SK-N-SH treated with all-trans-retinoic acid at 6 μM for 48 hours (cell line): Measurements from ENCODE around the gene WDR20.

ENCODE experiments used
- ARNTL ChIP-seq: fragments of 450-650 bp; formaldehyde crosslinking; IDR thresholded peaks from 2 replicates; pipeline ENCODE4 v1.5.0; 2020; ENCODE audit warnings: low read depth, mild to moderate bottlenecking, moderate library complexity, borderline replicate concordance
- CSDC2 ChIP-seq: fragments of 250-450 bp; sonication (Bioruptor Pico); IDR thresholded peaks from 2 replicates; pipeline ENCODE4 v1.5.0; 2020; ENCODE audit warnings: mild to moderate bottlenecking, moderate library complexity
- CSRNP3 ChIP-seq: fragments of 250-450 bp; sonication (Bioruptor Pico); IDR thresholded peaks from 2 replicates; pipeline ENCODE4 v1.5.1; 2021; ENCODE audit warnings: mild to moderate bottlenecking, moderate library complexity
- GLIS3 ChIP-seq: fragments of 250-450 bp; sonication (Bioruptor Pico); IDR thresholded peaks from 2 replicates; pipeline ENCODE4 v1.5.0; 2020; ENCODE audit warnings: mild to moderate bottlenecking, moderate library complexity
- OSR1 ChIP-seq: fragments of 250-450 bp; sonication (Bioruptor Pico); IDR thresholded peaks from 2 replicates; pipeline ENCODE4 v1.8.0; 2022; ENCODE audit warnings: moderate library complexity, mild to moderate bottlenecking, inconsistent platforms
- PATZ1 ChIP-seq: fragments of 250-450 bp; sonication (Bioruptor Pico); IDR thresholded peaks from 2 replicates; pipeline ENCODE4 v1.8.0; 2020; ENCODE audit warnings: mild to moderate bottlenecking, moderate library complexity, borderline replicate concordance
- POU6F1 ChIP-seq: fragments of 250-450 bp; sonication (Bioruptor Pico); IDR thresholded peaks from 2 replicates; pipeline ENCODE4 v1.8.0; 2021; ENCODE audit warnings: low read depth, mild to moderate bottlenecking, moderate library complexity, borderline replicate concordance
- RARB ChIP-seq: fragments of 250-450 bp; sonication (Bioruptor Pico); IDR thresholded peaks from 2 replicates; pipeline ENCODE4 v1.8.0; 2021; ENCODE audit warnings: mild to moderate bottlenecking, moderate library complexity
- TCF4 ChIP-seq: fragments of 250-450 bp; sonication (Bioruptor Pico); IDR thresholded peaks from 2 replicates; pipeline ENCODE4 v1.8.0; 2021; ENCODE audit warnings: mild to moderate bottlenecking, moderate library complexity, borderline replicate concordance
- TOX ChIP-seq: fragments of 250-450 bp; sonication (Bioruptor Pico); IDR thresholded peaks from 2 replicates; pipeline ENCODE4 v1.8.0; 2021; ENCODE audit warnings: mild to moderate bottlenecking, moderate library complexity, borderline replicate concordance
- TSHZ2 ChIP-seq: fragments of 250-450 bp; sonication (Bioruptor Pico); IDR thresholded peaks from 2 replicates; pipeline ENCODE4 v1.5.0; 2020; ENCODE audit warnings: mild to moderate bottlenecking, moderate library complexity
- ZFP30 ChIP-seq: fragments of 450-650 bp; formaldehyde crosslinking; IDR thresholded peaks from 2 replicates; pipeline ENCODE4 v1.5.0; 2022; ENCODE audit warnings: mild to moderate bottlenecking, moderate library complexity
- ZNF565 ChIP-seq: fragments of 450-650 bp; formaldehyde crosslinking; conservative IDR thresholded peaks from 2 replicates; pipeline ENCODE4 v1.5.0; 2020; ENCODE audit warnings: low read depth, mild to moderate bottlenecking, moderate library complexity

- TF ChIP-seq OSR1 (CRISPR knock-in tag) (no peak), TOX (CRISPR knock-in tag) (no peak), GLIS3 (CRISPR knock-in tag) (no peak), PATZ1 (CRISPR knock-in tag) (no peak), ZFP30 (CRISPR knock-in tag) (no peak), ARNTL (no peak), CSRNP3 (CRISPR knock-in tag) (no peak), TCF4 (no peak), POU6F1 (no peak), ZNF565 (no peak), CSDC2 (CRISPR knock-in tag) (no peak), RARB (CRISPR knock-in tag) (no peak), TSHZ2 (CRISPR knock-in tag) (no peak)
These were observed 43.7 kb upstream of the WDR20 start for GRCh38 chr14:102095871-102096568.
